RWPE2 (cell line): ENCODE data around the gene ELF5.

Experiments used
- ATAC-seq: fragments of 200-7000 bp; cut with Tn5 transposase; 3 replicates; pipeline ENCODE4 v1.9.1; 2021; ENCODE audit warnings: low read depth
- DNase-seq: peaks from one replicate; pipeline ENCODE4 v3.0.0-alpha.2; 2020; ENCODE audit warnings: low spot score
- H3K27ac ChIP-seq: fragments of 450-650 bp; 2 replicates; pipeline ENCODE4 v1.5.1; 2017; ENCODE audit warnings: mild to moderate bottlenecking; ENCODE audit not compliant: poor library complexity, severe bottlenecking
- H3K27me3 ChIP-seq: fragments of 250-450 bp; sonication (Bioruptor Pico); 2 replicates; pipeline ENCODE4 v1.5.1; 2021; ENCODE audit warnings: mild to moderate bottlenecking, moderate library complexity; ENCODE audit not compliant: insufficient read depth, poor library complexity, severe bottlenecking
- H3K36me3 ChIP-seq: fragments of 250-450 bp; sonication (Bioruptor Pico); 2 replicates; pipeline ENCODE4 v1.5.1; 2020; ENCODE audit warnings: low read depth, mild to moderate bottlenecking, moderate library complexity
- H3K4me1 ChIP-seq: fragments of 250-450 bp; sonication (Bioruptor Pico); 2 replicates; pipeline ENCODE4 v1.5.1; 2021; ENCODE audit warnings: mild to moderate bottlenecking, moderate library complexity; ENCODE audit not compliant: insufficient read depth, poor library complexity, severe bottlenecking
- H3K4me3 ChIP-seq: fragments of 250-450 bp; sonication (Bioruptor Pico); 2 replicates; pipeline ENCODE4 v1.5.1; 2021; ENCODE audit warnings: mild to moderate bottlenecking, moderate library complexity; ENCODE audit not compliant: severe bottlenecking
- H3K9me3 ChIP-seq: fragments of 250-450 bp; sonication (Bioruptor Pico); 2 replicates; pipeline ENCODE4 v1.5.1; 2021; ENCODE audit warnings: mild to moderate bottlenecking, moderate library complexity; ENCODE audit not compliant: severe bottlenecking
- TF ChIP-seq, protein P1 (sequence below): fragments of 450-650 bp; IDR thresholded peaks from one replicate; pipeline ENCODE4 v1.5.1; 2017; ENCODE audit warnings: mild to moderate bottlenecking, moderate library complexity; ENCODE audit not compliant: poor library complexity, severe bottlenecking

ELF5 gene

DNA sequence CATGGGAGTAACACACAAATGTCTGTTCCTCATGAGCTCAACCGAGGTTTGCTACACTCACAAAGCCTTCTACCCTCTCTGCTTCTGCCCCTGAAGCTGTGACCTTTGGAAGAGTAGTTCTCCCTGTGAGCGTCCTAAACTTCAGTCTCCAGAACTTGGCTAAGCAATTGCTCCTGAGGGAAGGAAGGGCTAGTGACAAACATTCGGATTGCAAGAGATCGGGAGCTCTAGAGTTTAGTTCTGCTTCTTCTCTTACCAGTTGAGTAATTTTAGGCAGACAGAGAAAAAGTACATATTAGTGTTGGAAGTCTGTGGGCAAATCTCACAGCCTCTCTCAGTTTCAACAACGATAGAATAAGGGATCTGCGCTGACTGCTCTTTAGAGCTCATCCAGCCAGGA is 27.3 kb upstream of the ELF5 start:
- H3K27me3 ChIP-seq = peaks cover 15% of the 10 kb centered on the region
- H3K4me1 ChIP-seq = no peaks in the 10 kb centered on the region
- H3K4me3 ChIP-seq = no peak overlapping the region
- no peak for DNase-seq
- H3K9me3 ChIP-seq = no peaks in the 10 kb centered on the region
- TF ChIP-seq, protein P1, sequence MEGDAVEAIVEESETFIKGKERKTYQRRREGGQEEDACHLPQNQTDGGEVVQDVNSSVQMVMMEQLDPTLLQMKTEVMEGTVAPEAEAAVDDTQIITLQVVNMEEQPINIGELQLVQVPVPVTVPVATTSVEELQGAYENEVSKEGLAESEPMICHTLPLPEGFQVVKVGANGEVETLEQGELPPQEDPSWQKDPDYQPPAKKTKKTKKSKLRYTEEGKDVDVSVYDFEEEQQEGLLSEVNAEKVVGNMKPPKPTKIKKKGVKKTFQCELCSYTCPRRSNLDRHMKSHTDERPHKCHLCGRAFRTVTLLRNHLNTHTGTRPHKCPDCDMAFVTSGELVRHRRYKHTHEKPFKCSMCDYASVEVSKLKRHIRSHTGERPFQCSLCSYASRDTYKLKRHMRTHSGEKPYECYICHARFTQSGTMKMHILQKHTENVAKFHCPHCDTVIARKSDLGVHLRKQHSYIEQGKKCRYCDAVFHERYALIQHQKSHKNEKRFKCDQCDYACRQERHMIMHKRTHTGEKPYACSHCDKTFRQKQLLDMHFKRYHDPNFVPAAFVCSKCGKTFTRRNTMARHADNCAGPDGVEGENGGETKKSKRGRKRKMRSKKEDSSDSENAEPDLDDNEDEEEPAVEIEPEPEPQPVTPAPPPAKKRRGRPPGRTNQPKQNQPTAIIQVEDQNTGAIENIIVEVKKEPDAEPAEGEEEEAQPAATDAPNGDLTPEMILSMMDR = no peak
- H3K27ac ChIP-seq = no peak overlapping the region
- no peaks in the 10 kb centered on the region for H3K36me3 ChIP-seq
- no peak for ATAC-seq

DNA sequence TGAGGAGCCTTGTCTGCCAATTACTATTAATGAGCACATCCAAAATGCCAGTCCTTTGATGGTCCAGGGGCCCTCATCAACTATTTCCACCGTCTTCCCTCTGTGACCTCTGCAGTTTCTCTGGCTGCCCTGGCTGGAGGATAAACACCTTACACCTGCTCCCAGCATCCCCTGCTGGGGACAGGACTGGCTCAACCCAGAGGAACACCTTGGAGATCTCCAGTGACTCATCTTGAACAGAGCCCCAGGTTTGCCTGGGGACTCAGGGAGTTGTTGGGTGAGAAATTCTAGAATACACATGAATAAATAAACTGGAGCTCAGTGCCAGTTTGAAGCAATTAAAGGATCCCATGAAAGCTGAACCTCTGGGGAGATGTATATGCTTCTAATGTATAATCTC is 24.0 kb upstream of the ELF5 start:
- TF ChIP-seq, protein P1 = no peak
- DNase-seq (no peak), ATAC-seq (no peak)
- no peak overlapping the region for H3K27ac ChIP-seq
- no peaks in the 10 kb centered on the region for H3K9me3 ChIP-seq
- no peaks in the 10 kb centered on the region for H3K4me1 ChIP-seq
- H3K4me3 ChIP-seq = no peak overlapping the region
- no peaks in the 10 kb centered on the region for H3K36me3 ChIP-seq
- H3K27me3 ChIP-seq = peaks cover 14% of the 10 kb centered on the region

DNA sequence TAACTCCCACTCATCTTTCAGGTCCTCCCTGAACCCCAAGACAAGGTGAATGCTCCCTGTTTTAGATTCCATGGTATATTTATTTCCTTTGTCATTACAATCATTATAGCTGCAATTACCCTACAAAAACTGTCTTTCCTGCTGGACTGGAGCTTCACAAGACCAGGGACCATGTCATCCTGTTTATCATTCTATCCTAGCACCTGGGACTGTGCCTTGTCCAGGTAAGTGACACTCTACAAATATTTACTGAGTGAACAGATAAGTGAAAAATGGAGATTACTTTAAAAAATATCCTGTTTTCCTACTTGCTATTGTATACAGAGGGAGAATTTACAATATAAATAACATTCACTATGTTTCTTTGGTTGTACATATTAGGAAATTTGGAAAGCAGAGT is 22.5 kb upstream of the ELF5 start:
- Histone ChIP-seq H3K27me3 (peaks cover 10% of the 10 kb centered on the region), H3K27ac (no peak overlapping the region), H3K4me1 (no peaks in the 10 kb centered on the region), H3K9me3 (no peaks in the 10 kb centered on the region), H3K4me3 (no peak overlapping the region), H3K36me3 (no peaks in the 10 kb centered on the region)
- no peak for DNase-seq
- ATAC-seq = no peak
- TF ChIP-seq, protein P1 = no peak

DNA sequence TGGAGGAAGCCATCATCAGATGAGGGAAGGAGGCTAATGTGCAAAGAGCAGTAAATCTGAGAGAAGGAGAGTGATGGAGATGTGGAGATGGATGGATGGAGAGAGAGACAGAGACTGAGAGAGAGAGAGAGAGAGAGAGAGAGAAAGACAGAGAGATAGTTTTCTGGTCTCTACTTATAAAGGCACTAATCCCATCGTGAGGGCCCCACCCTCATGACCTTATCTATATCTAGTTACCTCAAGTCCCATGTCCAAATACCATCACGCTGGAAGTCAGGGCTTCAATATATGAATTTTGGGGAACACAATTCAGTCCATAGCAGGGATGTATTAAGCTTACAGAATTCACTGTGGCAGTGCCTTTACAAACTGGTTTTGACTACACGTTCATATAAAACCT is 21.2 kb upstream of the ELF5 start:
- Histone ChIP-seq H3K4me1 (no peaks in the 10 kb centered on the region), H3K9me3 (no peaks in the 10 kb centered on the region), H3K27ac (no peak overlapping the region), H3K27me3 (peaks cover 10% of the 10 kb centered on the region), H3K36me3 (no peaks in the 10 kb centered on the region), H3K4me3 (no peak overlapping the region)
- no peak for ATAC-seq
- TF ChIP-seq, protein P1 = no peak
- DNase-seq = no peak

DNA sequence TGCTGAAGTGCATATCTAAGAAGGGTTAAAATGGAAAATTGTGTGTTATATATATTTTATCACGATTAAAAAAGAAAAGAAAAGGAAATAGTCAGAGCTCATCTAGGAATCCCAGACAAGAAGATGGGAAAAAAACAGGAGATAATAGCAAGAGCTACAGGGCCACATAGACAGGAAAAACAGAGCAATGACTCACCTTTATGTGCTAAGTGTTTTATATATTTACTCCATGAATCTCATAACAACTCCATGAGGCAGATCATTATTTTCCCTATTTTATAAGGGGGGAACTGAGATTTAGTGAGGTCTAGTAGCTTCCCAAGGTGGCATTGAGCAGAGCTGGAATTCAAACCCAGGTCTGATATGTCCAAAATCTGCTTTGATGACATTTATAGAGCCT is 18.1 kb upstream of the ELF5 start:
- no peak overlapping the region for H3K27ac ChIP-seq
- H3K9me3 ChIP-seq = no peaks in the 10 kb centered on the region
- TF ChIP-seq, protein P1 = no peak
- H3K4me3 ChIP-seq = no peak overlapping the region
- no peaks in the 10 kb centered on the region for H3K27me3 ChIP-seq
- DNase-seq (no peak), ATAC-seq (no peak)
- no peaks in the 10 kb centered on the region for H3K36me3 ChIP-seq
- no peaks in the 10 kb centered on the region for H3K4me1 ChIP-seq
